Stimulated activated CD4-positive, alpha-beta T cell treated with anti-CD3 and anti-CD28 coated beads, Interleukin-2, amount 100 ng/mL, for 4 hours (primary cell): ENCODE data around the gene DOCK2.
"Not testable (repeated sequence)": the region's sequence is repeated elsewhere in the genome, so short reads cannot be mapped to it uniquely, and the experiment has no call there.

Experiments
- DNase-seq: peaks from one replicate; pipeline ENCODE4 v3.0.0-alpha.2; 2020; ENCODE audit warnings: low read depth

Gene DOCK2

DNA sequence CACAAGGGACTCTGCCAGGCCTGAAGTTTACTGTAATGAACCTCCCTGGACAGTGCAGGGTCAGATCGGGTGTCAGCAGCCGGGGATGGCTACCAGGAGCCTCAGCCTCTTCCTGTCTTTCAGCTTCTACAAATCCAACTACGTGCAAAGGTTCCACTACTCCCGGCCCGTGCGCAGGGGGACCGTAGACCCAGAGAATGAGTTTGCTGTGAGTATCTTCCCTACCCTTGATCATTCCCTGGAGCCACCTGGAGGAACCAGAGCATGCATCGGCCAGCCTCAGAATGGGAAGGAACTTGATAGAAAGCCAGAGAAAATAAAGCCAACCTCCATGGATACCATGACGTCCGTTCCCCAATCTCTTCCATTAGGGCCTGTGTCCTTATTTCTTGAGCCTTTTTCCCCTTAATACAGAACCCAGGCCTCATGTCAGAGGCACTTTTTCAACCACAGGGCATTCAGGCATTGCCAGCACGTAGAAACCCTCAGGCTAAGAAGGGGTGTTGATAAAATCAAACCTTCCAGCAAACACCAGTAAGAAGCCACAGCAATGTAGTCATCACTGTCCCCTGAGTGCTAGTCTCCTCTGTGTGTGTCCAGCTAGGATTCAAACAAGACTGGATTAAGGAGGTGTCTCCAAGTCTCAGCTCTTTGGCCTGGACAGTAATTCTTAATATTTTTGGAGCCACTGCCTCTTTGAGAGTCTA, 419.6 kb downstream of the DOCK2 start:
- no peak for DNase-seq

- no peak for DNase-seq
Observed at GRCh38 chr5:170057311-170057710, 420.2 kb downstream of the DOCK2 start.

GRCh38 chr5:170059221-170059620, 422.1 kb downstream of the DOCK2 start:
- DNase-seq, result no peak

DNA sequence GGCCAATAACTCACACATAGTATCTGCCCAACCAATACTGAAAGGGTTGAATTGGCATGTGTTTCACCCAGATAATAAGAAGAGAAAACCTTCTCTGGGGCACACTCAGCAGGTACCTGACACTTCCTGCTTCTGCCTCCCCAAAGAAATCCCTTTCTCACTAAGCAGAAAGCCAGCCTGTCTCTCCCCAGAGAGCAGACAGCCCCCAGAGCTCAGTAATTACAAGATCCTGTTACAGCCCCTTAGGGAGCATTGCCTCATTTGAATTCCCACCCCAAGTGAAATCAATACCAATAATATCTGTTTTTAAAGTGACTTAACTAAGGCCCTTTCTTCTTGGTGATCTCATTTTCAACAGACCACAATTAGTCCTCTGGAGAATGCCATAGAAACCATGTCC, 430.1 kb downstream of the DOCK2 start:
- no peak for DNase-seq

DNA sequence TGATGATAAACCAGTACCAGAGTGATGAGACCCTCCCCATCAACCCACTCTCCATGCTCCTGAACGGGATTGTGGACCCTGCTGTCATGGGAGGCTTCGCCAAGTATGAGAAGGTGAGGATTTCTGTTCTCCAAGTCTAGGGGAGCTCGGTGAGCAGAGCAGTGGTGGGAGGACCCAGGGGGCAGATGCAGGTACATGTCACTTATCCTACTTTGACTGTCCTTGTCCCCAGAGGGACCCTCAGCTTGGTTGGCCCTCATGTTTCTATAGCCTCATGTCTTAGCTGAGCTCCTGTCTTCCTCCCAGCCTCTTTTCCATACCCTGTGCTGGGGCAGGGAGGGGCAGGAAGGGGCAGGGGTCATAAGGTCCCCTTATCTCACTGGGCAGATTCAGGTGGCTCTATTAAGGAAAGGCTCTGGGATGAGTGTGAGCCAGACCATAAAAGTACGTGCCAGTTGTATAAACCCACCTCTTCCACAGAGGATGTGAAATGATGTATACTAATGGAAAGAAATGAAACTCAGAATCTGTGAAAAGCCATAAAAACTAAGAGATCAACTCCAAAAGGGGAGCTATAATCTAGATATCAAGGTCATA, 430.6 kb downstream of the DOCK2 start:
- no peak for DNase-seq

GRCh38 chr5:170069512-170069911, 432.4 kb downstream of the DOCK2 start:
- no peak for DNase-seq

DNA sequence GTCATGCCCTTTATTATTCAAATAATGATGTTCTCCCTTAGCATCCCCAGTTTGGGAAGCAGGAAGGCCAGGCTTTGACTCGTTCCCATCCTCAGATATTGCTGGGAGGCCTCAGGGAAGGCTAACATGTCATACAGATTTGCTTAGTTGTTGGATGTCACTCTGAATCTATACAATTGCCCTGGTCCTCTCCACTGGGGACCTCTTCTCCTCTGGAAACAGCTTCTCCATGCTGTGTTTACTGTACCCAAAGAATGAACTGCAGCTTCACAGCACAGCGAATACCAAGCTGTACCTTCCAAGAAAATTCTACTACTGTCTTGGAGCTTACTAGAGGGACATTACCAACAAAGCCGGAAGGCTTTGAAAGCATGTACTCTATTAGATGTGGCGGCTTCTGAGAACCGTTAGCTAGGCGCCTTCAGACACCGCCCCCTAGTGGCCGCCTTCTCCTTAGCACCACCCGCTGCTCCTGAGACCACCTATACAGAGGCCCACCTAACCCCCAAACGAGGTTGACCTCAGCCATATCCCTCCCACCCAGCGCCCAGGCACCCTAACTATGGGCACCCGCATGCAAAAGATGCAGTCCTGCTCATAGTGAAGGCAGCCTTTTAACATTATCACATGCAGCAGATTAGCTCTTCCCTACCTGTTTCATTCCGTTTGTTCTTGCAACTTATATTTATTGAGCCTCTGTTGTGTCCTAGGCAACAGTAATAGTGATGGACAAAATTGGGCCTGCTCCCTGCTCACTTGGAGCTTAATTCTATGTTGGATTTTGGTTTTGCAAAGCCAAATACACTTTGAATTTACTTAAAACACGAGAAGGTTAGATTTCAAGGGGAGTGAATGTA, 433.7 kb downstream of the DOCK2 start:
- peak; percentile 1 for DNase-seq

DNA sequence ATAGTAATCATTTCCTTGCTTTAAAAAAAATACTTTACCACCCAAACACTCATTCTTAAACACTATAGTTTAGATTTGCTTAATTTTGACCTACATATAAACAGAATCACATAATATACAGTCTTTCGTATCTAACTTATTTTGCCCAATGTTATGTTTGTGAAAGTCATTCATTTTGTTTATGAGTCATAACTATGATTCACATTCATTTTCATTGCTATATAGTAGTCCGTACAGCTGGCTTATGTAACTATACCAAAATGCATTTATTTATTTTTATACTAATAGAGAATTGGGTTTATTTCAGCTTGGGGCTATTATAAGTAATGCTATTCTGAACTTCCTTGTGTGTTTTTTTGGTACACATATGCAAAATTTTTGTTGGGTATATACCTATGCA, 434.7 kb downstream of the DOCK2 start:
- no peak for DNase-seq

GRCh38 chr5:170075696-170076095, 438.6 kb downstream of the DOCK2 start:
- no peak for DNase-seq

GRCh38 chr5:170076211-170076610, 439.1 kb downstream of the DOCK2 start:
- no peak for DNase-seq

DNA sequence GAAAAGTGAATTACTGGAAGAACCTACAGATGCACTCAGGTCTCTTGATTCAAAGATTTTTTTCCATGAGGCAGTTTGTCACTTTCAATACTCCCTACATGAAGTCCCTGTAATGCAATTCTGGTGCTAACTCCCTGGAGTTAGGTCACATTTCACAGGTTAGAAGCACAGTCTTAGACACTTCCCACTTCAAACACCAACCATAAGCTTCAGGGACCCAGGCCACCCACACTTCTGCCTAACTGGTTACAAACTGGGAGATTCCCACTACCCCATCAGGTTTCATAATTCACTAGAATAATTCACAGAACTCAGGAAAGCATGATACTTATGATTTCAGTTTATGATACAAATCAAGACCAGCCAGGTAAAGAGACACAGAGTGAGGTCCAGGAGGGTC, 439.7 kb downstream of the DOCK2 start:
- DNase-seq, result no peak

DNA sequence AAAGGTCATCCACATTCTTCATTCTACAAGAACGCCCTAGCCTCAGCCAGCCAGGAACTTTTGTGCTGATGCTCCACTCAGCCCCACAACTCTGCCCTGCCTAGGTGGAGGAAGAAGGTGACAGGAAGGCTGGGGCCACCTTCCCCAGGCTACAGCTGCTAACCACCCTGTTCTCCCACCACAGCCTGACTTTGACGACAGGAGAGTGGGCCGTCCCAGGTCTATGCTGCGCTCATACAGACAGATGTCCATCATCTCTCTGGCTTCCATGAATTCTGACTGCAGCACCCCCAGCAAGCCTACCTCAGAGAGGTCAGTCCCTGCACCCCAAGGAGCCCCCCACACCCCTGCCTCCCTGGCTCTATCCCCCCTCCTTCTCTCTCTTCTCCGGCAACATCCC, 440.5 kb downstream of the DOCK2 start:
- no peak for DNase-seq

DNA sequence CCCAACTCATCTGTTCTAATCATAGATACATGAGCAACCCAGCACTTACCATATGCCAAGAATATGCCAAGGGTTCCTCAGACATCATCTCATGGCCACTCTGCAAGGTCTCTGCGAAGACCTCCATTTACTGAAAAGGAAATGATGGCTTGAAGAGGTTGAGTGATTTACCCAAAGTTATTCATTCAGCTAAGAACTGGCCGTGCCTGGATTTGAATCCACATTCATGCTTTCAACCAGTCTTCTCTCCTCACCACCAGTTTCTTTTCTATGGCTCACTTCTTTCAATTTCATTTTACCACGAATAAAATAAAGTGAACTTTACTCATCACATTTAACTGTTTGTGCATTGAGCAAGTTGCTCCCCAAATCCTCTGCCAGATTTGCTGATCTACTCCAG, 441.4 kb downstream of the DOCK2 start:
- DNase-seq, result no peak

- no peak for DNase-seq
Observed at GRCh38 chr5:170078931-170079330, 441.9 kb downstream of the DOCK2 start.

GRCh38 chr5:170080217-170080616, 443.1 kb downstream of the DOCK2 start:
- no peak for DNase-seq

DNA sequence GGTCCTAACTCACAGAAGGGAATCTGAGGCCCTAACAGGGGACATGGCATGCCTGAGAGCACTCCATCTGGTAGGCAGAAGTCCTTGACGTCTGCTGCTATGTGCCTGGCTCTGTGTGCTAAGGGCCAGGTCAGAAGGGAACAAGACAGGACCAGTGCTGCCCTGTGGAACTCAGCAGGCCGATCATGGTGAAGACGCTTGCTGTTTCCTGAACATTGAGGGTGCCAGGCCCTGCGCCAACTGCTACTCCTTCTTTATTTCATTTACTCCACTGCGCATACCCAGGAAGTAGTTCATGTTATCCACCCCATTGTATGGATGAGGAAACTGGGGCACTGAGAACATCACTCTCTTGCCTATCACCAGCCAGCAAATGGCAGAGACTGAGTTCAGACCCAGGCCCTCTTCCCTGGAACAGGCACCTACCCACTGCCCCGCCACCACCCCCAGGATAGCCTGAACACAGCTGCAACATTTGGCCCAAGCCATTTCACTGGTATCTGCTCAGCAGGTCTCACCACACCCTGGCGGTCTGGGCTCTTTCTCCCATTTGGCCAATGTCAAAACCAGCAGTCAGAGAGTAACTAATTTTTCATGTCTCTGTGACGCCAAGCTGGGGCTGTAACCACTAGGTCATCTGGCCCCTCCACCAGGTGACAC, 443.8 kb downstream of the DOCK2 start:
- no peak for DNase-seq

DNA sequence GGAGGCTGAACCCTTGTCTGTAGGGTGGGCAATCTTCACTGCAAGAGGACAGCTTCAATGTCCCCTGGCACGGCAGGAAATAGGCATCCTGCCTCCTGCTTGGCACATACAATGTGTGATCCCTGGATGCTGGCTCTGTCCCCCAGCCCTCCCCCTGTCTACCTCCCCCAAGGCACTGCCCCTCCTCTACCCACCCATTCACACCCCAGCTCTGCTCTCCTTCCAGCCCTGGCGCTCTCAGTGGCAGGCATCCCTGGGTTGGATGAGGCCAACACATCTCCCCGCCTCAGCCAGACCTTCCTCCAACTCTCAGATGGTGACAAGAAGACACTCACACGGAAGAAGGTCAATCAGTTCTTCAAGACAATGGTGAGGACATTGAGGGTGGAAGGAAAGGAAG, 444.5 kb downstream of the DOCK2 start:
- DNase-seq, result no peak

- DNase-seq, result no peak
Observed at GRCh38 chr5:170082701-170083100, 445.6 kb downstream of the DOCK2 start.

GRCh38 chr5:170087168-170087817, 450.2 kb downstream of the DOCK2 start:
- no peak for DNase-seq

- no peak for DNase-seq
Observed at GRCh38 chr5:170092455-170093101, 455.5 kb downstream of the DOCK2 start.

- DNase-seq, result not testable (repeated sequence)
Observed at GRCh38 chr5:170094329-170094728, 457.3 kb downstream of the DOCK2 start.

DNA sequence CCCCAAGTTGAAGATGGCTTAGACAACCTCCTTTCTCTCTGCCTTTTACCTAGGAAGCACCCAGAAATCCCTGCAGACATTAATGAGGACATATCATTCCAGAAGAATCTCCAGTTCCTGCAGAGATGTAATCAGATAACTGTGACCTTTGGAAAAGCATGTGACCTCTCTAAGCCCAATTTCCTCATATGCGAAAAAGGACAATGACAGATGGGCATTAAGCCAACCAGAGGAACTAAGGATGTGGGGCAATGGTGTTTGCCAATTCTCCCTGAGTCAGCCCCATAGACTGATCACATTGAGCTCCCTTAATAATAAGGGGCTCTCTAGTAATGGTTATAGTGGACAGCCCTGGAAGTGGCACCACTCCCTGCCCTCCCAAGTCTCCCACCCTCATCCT, 458.6 kb downstream of the DOCK2 start:
- no peak for DNase-seq
